Mononuclear cell (primary cell): ENCODE measurements around the gene MAJIN. TPM values are rescaled to one million over a fixed set of nuclear protein-coding genes. Genes with fewer than 3 reads are reported as not detected.
"Not testable (repeated sequence)": the region's sequence is repeated elsewhere in the genome, so short reads cannot be mapped to it uniquely, and the experiment has no call there.

Source experiments
- H3K27me3 ChIP-seq: 2 replicates; pipeline ENCODE4 v1.6.0; 2011; ENCODE audit warnings: low read length, control low read depth; ENCODE audit not compliant: insufficient read depth
- H3K4me1 ChIP-seq: 2 replicates; pipeline ENCODE4 v1.5.1; 2011; ENCODE audit warnings: mild to moderate bottlenecking, low read length, control low read depth; ENCODE audit not compliant: insufficient read depth
- H3K4me3 ChIP-seq: 2 replicates; pipeline ENCODE4 v1.5.1; 2011; ENCODE audit warnings: mild to moderate bottlenecking, low read length, moderate library complexity
- H3K9me3 ChIP-seq: 2 replicates; pipeline ENCODE4 v1.5.1; 2011; ENCODE audit warnings: low read depth, mild to moderate bottlenecking, control low read depth, low read length
- total RNA-seq: library from RNA; depleted of rRNA; stranded (reverse); fragments of >200 nt; gene quantifications from one replicate; pipeline ENCODE4 v1.2.3, GENCODE V29; 2012

MAJIN gene, protein sequence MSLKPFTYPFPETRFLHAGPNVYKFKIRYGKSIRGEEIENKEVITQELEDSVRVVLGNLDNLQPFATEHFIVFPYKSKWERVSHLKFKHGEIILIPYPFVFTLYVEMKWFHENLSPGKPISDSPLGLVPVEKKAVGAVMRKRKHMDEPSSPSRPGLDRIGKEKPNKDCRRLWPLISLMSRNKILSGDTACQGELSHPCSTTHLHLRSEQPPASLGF
- not detected for total RNA-seq

DNA sequence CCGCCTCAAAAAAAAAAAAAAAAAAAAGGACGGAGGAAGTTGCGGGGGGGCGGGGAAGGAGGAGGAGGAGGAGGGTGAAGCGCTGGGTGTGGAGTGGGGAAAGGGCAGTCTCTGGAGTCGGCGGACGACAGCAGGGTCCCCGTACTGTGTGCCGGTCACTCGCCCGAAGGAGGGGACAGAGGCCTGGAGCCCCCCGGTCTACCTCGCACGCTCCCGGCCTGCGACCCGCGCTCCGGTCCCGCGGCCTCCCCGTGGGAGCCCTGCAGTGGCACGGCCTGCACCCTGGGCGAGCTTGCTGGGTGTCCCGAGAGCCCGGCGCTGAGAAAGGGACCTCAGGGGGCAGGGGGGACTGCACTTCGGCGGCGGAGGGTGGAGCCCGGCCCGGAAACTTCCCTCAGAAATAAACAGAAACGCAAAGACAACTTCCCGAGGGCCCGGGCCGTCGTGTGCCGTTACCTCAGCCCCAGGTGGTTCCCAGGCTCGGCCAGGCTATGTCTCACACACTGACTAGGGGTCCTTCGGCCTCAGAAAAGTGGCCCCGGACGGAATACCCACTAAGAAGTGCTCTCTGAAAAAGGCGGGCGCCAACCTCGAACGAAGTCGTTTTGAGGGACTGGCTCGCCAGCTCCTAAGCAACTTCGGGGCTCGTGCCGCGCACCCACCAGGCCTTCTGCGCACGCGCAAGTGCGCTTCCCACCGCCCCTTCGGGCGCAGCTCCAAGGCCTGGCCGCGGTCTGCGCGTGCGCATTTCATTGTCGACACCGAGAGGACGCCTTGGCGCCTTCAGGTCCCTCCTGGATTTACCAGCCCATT is at the start of gene MAJIN:
TSS of gene MAJIN (minus strand) at position 688 of the 813 bp plus-strand sequence. CDS start 12,703 bp downstream, outside the sequence.
- no peak within 1 kb of the TSS for H3K4me3 ChIP-seq
- H3K9me3 ChIP-seq = no peaks in the 10 kb centered on the region
- H3K4me1 ChIP-seq = peaks cover 10% of the 10 kb centered on the region
- H3K27me3 ChIP-seq = peaks cover 4% of the 10 kb centered on the region

- Histone ChIP-seq H3K27me3 (no peaks in the 10 kb centered on the region), H3K4me3 (no peak overlapping the region), H3K4me1 (peaks cover 6% of the 10 kb centered on the region), H3K9me3 (no peaks in the 10 kb centered on the region)
Observed at GRCh38 chr11:65021509-65021908, 49.6 kb upstream of the MAJIN start.

GRCh38 chr11:65021003-65021402 is 49.1 kb upstream of the MAJIN start:
- Histone ChIP-seq H3K4me1 (peaks cover 11% of the 10 kb centered on the region), H3K9me3 (no peaks in the 10 kb centered on the region), H3K4me3 (no peak overlapping the region), H3K27me3 (no peaks in the 10 kb centered on the region)

- Histone ChIP-seq H3K4me3 (no peak overlapping the region), H3K4me1 (peaks cover 22% of the 10 kb centered on the region), H3K27me3 (no peaks in the 10 kb centered on the region)
Observed at GRCh38 chr11:65019824-65020223, 47.9 kb upstream of the MAJIN start.

DNA sequence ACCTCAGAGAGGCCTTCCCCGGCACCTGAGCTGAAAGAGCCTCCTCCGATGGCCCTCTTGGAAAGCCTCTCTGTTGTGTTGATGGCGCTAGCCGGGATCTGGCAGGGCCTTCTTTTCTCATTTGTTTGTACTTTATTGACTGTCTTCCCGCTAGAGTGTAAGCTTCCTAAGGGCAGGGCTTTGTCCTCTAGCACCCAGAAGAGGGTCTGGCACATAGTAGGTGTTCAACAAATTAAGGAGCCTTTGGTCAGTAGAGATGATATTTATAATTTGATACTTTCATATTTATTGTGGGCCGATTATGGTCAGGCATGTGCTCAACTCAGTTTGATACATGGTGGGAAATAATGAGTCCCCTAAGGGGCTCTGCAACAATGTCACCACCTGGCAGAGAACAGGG is 46.0 kb upstream of the MAJIN start:
- Histone ChIP-seq H3K4me3 (no peak overlapping the region), H3K9me3 (no peaks in the 10 kb centered on the region), H3K4me1 (peaks cover 31% of the 10 kb centered on the region), H3K27me3 (no peaks in the 10 kb centered on the region)

More at GRCh38 chr11:65019824-65020223, 47.9 kb upstream of the MAJIN start:
- H3K9me3 ChIP-seq = no peaks in the 10 kb centered on the region

- no peaks in the 10 kb centered on the region for H3K9me3 ChIP-seq
- H3K27me3 ChIP-seq = no peaks in the 10 kb centered on the region
- H3K4me3 ChIP-seq = no peak overlapping the region
- H3K4me1 ChIP-seq = peaks cover 32% of the 10 kb centered on the region
Observed at GRCh38 chr11:65016705-65017104, 44.8 kb upstream of the MAJIN start.

DNA sequence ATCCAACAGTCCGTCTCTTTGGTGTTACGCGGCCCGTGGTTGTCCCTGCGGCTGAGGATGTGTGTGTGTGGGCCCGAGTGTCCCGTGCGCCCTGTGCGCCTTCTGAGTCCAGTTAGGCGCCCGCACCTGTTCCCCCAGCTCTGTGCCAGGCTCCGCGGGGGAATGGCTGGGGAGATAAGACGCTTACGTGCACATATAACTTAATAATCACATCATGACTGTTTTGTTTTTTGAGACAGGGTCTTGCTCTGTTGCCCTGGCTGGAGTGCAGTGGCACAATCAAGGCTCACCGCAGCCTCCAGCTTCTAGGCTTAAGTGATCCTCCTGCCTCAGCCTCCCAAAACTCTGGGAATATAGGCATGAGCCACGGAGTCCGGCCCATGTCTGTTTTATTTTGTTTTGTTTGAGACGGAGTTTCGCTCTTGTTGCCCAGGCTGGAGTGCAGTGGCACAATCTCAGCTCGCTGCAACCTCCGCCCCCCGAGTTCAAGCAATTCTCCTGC is 42.9 kb upstream of the MAJIN start:
- Histone ChIP-seq H3K27me3 (no peaks in the 10 kb centered on the region), H3K4me3 (peak overlapping the region; percentile 64), H3K4me1 (peaks cover 28% of the 10 kb centered on the region), H3K9me3 (no peaks in the 10 kb centered on the region)

GRCh38 chr11:65013888-65014725 is 42.2 kb upstream of the MAJIN start, which contains the start of gene ARL2:
Gene ARL2 (plus strand): TSS chr11:65014160. CDS start chr11:65014208, 48 bp downstream.
- peak within 1 kb of the TSS; percentile 64 for H3K4me3 ChIP-seq
- peaks cover 28% of the 10 kb centered on the region for H3K4me1 ChIP-seq
- H3K27me3 ChIP-seq = no peaks in the 10 kb centered on the region
- H3K9me3 ChIP-seq = no peaks in the 10 kb centered on the region

DNA sequence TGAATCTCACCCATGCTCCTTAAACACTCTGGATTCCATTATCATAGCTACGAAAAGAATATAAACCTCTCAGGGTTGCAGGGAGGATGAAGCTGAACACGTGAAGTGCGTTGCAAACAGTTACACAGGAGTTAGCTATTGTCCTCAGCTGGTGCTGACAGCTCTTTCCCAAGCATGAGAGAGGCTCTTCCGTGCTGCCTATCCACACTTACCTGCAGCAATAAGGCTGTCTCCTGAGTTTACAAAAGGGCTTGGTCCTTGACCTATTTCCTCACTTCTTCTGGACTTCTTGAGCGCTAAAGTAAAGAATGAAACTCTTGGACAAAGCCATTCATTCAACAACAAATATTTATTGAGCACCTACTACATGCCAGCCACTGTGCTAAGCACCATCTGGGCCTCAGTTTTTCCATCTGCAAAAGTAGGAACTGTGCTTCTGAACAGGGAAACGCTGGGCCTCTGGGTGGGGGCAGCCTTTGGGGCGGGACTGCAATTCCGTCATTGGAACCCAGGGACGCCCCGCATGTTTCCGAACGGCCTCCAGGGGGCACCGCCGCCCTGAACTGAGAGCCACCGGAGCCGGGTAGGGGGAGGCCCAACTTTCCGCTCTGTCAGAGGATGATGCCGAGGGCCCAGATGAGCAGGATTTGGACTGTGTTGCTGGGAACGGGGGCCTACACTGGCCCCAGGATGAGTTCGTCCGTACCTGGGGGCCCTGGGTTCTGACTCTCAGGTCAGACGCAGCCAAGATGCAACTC is 41.4 kb upstream of the MAJIN start:
- peaks cover 28% of the 10 kb centered on the region for H3K4me1 ChIP-seq
- H3K4me3 ChIP-seq = peak overlapping the region; percentile 64

DNA sequence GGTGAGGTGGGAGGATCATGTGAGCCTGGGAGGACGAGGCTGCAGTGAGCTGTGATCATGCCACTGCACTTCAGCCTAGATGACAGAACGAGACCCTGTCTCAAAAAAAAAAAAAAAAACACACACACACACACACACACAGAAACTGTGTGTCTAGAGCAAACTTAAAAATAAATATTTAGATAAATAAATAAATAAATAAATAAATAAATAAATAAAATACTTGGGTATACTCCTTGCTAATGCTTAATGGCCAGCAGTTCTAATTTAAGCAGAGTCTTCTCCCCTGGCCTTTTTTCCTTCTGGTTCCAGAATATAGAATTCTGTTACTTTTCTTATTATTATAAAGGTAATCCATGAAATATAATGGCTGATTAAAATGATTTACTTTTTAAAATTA is 37.0 kb upstream of the MAJIN start:
- Histone ChIP-seq H3K9me3 (no peaks in the 10 kb centered on the region), H3K27me3 (no peaks in the 10 kb centered on the region), H3K4me3 (no peak overlapping the region), H3K4me1 (peaks cover 8% of the 10 kb centered on the region)

More for the DNA sequence above, 41.4 kb upstream of the MAJIN start:
- Histone ChIP-seq H3K27me3 (no peaks in the 10 kb centered on the region), H3K9me3 (no peaks in the 10 kb centered on the region)

DNA sequence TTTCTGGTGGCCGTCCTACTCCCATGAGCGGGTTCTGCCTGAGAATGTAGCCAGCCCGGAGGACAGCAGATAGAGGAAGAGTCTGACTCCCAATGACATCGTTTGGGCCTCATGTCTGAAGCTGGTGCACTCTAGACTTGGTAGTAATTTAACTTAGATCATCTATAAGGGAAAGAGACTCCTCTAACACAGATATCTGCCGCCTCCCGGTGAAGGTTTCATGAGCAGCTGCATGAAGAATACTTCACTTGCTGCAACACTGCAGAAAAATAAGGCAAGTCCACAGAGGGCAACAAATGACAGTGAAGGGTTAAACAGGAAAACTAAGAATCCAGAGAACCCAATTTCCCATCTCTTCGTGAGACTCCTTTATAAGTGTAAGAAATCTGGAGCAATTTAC is 36.1 kb upstream of the MAJIN start:
- peaks cover 4% of the 10 kb centered on the region for H3K4me1 ChIP-seq
- no peak overlapping the region for H3K4me3 ChIP-seq
- H3K27me3 ChIP-seq = no peaks in the 10 kb centered on the region
- H3K9me3 ChIP-seq = no peaks in the 10 kb centered on the region

GRCh38 chr11:65003968-65004367 is 32.1 kb upstream of the MAJIN start:
- not testable (repeated sequence) for H3K4me1 ChIP-seq, H3K4me3 ChIP-seq, H3K9me3 ChIP-seq, H3K27me3 ChIP-seq

GRCh38 chr11:65003282-65003681 is 31.4 kb upstream of the MAJIN start:
- Histone ChIP-seq H3K4me1 (no peaks in the 10 kb centered on the region), H3K9me3 (no peaks in the 10 kb centered on the region), H3K4me3 (no peak overlapping the region), H3K27me3 (no peaks in the 10 kb centered on the region)

- Histone ChIP-seq H3K4me3 (no peak overlapping the region), H3K4me1 (no peaks in the 10 kb centered on the region), H3K27me3 (no peaks in the 10 kb centered on the region), H3K9me3 (no peaks in the 10 kb centered on the region)
Observed at GRCh38 chr11:65002706-65003105, 30.8 kb upstream of the MAJIN start.
